Stimulated activated CD8-positive, alpha-beta memory T cell treated with anti-CD3 and anti-CD28 coated beads, Interleukin-15, amount 100 ng/mL, for 24 hours (primary cell): Measurements from ENCODE around the gene MEA1.

Experiments used
- DNase-seq: peaks from one replicate; pipeline ENCODE4 v3.0.0-alpha.2; 2020; ENCODE audit warnings: low read depth

MEA1 gene

DNA sequence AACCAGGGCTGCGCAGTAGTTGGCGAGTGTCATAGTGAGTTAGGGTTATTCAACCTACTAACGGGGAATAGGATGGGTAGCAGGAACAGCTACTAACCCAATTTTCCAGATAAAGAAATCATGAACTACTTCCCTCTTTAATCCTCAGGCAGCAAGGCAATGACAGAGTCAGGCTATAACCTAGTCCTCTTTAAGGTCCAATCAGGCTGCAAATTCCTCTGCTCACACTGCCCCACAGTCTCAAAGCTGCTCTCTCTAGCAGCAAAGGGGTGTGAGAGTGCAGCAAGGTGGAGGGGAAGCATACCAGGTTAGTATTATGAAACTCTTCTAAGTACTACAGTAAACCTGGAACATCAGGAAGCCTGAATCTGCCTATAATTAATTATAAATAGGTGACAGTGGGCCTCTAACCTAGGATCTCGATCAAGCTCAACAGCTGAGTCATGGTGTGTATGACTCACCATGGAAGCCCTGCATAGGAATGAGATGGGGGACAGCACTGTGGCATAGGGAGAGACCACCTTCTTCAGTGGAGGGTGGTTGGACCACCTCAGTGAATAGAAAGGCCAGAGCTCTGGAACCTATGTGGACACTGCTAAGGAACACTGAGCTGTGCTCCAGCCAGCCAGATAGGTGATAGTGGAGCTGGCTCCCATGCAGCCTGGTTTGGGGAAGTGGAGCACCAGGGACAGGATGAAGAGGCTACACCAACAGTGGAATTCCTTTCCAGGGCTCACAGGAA is 42.7 kb downstream of the MEA1 start:
- no peak for DNase-seq

DNA sequence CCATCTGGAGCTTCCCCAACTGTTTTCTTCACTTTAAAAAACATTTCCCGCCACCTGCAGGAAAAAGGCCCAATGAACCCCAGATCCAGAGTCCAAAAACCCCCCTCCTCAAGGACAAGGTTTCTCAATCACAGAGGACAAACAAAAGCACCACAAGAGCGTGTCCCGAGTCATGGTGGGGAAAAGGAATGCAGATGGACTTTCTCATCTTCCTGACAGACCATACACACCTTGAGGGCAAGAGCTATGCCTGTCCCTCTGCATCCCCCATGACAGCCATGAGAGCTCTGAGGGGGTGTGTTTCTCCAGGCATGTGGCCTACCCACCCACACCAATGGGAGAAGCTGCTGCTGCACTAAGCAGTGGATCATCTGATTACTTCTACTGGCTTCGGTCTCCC is 43.8 kb downstream of the MEA1 start:
- DNase-seq = no peak

DNA sequence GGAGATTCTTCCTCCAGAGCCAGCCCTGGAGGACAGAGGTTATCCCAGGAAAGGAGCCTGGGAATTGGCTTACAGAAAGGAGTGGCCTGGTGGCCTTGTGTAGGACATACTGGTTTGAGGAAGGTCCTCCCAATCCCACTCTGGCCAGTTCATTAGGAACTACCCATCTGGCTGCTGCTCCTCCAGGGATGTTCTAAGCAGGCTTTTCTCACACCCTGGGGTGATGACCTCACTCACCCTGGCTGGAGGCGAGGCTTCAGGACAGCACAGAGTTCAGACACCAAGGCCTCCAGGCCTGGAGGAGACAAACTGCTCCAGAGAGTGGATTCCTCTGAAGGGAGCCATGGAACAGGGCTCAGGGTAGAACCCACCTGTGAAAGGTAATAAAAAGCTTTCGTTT is 44.3 kb downstream of the MEA1 start:
- DNase-seq = no peak

DNA sequence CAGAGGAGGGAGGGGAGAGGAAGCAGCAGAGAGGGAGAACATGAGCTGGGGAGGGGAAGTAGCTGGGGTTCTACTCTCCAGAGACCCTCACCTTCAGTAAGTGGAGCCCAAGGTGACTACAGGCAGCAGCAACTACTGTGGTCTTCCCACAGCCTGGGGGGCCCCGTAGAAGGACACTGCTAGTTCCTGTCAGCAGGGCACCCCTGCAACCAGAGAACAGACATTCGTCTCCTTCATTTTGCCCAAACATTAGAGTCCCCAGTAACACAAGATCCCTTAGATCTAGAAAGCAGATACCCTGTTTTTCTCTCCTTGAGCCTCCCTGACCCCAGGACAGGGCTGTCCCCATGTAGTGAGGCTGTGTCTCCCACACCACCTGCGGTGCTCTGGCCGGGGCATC is 45.0 kb downstream of the MEA1 start:
- no peak for DNase-seq

DNA sequence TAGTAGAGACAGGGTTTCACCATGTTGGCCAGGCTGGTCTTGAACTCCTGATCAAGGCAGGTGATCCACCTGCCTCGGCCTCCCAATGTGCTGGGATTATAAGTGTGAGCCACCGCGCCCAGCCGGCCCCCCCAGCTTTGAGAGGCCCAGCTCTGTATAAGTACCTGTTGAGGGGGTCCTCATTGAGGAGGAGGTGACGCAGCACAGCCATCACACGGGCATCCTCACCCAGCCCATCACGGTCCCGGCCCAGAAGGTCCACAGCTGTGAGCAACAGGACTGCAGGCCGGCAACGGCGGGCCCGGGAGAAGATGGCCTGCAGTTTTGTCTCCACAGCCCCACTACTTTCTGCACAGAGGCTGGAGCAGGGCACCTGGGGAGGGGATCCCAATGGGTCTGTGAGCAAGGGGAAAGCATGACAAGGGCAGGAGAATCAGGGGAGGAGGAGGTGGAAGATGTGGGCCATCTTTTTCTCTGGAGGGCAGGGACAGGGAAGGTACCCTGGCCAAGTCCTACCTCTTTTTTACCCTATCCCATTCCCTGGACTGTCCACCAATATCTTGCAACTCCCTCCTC is 45.5 kb downstream of the MEA1 start:
- no peak for DNase-seq

DNA sequence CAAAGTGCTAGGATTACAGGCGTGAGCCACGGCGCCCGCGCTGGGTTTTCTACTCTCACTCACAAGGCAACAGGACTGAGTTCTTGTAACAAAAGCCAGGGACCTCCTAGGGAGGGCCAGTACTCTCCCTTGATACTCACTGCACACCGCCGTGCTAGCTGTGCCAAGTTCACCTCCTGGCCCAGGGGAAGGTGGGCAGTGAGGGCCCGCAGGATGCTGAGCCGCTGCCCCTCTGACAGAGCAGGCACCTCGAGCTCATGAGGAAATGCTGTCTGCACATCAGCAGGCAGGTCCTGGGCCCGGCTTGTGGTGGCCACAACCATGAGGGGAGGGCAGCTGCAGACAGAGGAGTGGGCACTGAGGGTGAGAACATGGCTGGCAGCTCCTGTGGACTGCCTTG is 46.5 kb downstream of the MEA1 start:
- no peak for DNase-seq

DNA sequence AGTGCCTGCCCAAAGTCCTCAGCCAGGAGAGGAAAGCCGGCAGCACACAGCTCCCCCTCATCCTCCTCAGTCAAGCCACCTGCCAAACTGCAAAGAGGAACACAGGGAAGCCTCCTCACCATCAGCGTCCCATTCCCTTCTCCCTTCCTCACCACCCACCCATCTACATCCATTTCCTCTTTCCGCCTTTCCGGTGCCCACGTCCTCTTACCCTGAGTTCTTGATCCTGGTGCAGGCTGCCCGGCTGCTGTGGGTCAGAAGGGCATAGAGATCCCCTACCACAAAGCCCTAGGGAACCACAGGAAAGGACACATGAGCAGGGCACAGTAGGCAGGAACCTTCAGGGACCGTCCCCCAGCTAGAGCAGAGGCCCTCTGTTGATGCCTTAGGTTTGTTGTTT is 47.2 kb downstream of the MEA1 start:
- DNase-seq = no peak

DNA sequence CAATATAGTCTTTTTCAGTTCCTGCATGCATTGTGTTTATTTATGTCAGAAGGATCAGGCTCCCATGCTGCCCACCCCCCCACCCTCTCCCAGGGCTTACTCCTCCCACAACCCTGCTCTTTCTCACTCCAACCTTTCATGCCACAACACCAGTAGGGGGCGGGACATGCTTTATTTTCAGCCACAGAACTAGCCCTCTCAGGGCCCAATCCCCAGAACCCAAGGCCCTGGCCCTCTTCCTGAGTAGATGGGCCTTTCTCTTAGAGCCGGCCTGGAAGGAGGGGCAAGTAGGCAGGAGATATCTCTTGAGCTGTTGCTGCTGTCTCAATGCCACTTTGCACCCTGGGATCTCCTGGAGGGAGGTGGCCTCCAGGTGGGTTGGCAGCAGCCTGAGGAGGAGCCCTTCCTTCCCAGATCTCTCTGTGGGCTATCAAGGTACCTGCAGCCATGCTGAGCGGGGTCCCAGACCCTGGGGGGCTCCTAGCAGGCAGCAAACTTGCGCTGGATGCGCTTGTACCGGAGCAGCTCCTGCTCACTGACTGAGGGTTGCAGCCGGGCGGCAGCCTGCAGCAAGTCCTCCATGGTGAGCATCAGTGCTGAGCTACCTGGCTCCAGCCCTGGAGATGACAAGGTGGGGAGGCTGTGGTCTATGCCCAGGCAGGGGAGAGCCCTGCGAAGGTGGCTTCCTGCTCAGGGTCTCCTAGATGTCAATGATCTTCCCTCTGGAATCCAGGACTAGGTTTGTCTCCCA is 49.7 kb downstream of the MEA1 start:
- DNase-seq = no peak

DNA sequence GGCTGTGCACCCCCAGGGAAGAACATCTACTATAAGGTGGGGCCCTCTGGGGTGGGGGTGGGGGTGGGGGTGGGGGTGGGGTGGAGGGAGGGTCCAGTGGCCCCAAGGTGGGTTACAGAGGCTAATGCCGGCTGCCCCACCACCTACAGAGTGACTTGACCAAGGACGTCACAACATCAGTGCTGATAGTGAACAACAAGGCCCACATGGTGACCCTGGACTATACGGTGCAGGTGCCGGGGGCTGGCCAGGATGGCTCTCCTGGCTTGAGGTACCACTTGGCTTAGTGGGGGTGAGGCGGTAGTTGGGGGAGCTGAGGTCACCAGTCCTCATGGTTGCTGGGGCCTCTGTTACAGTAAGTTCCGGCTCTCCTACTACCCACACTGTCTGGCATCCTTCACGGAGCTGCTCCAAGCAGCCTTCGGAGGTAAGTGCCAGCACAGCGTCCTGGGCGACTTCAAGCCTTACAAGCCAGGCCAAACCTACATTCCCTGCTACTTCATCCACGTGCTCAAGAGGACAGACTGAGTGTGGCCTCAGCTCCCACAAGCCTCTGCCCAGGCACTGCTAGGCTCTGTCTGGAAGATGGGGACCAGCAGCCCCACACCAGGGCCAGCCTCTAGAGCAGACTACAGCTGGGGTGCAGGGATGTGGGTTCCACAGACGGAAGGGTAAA is 50.4 kb downstream of the MEA1 start:
- no peak for DNase-seq

DNA sequence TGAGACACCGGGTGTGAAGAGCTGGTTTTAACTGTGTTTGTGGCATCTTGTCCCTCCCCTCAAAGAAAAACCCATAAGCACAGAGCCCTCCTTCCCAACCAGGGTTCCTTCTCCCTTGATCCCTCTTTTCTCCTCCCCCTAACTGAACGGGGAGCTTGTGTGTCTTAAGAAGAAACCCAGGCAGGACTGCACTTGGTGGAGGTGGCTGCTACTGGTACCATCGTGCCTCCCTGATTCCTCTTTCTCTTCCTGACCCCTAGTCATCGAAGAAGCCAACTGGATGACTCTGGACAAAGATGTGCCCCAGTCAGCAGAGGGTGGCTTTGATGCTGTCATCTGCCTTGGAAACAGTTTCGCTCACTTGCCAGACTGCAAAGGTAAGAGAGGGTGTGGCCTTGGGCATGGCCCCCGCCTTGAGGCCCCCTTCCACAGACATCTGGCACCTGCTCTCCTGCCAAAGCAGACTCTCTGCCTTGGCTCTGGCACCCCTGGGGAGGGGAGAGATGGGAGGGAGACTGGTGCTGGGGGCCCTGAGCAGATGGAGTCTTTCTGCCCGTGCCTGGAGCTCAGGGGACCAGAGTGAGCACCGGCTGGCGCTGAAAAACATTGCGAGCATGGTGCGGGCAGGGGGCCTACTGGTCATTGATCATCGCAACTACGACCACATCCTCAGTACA is 51.1 kb downstream of the MEA1 start:
- no peak for DNase-seq

DNA sequence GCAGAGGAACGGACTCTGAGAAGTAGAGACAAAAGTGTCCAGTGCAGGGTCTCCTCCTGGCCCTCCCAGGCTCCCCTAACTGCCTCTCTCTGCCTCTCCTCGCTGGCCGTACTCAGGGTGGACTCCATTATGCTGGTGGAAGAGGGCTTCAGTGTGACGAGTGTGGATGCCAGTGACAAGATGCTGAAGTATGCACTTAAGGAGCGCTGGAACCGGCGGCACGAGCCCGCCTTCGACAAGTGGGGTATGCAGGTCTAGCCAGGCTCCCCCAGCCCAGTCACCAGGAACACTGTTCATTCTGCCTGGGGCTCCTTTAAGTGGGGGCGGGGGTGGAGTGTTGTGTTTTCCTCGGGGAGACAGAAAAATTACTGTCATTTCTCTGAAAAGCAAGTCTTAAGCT is 51.6 kb downstream of the MEA1 start:
- DNase-seq = no peak
